Measurements from ENCODE around the gene FADS3.
A peak's percentile ranks its signal among the peaks of the same experiment; 100 is the strongest.

FADS3 gene

DNA sequence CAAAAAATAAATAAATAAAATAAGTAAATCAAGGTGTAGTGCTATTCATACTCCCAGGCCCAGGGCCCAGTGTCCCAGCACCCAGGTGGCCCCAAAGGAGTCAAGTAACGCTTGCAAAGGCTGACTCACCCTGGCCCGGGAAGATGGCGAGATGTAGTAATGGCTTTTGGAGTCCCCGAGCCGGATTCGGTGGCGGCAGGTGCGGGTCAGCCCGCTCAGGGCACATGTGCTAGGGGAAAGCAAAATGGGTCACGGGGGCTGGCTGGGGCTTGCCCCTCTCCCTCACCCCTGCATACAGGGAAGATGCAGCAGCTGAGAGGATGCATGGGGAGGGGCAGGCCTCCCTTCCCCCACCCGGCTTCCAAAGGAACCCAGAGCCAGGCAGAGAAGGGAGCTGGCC, 11.0 kb upstream of the FADS3 start:
- peaks cover 3% of the 10 kb centered on the region; the same call in 1 of the 2 replicates for H3K4me1 ChIP-seq
- TF ChIP-seq, protein P1, sequence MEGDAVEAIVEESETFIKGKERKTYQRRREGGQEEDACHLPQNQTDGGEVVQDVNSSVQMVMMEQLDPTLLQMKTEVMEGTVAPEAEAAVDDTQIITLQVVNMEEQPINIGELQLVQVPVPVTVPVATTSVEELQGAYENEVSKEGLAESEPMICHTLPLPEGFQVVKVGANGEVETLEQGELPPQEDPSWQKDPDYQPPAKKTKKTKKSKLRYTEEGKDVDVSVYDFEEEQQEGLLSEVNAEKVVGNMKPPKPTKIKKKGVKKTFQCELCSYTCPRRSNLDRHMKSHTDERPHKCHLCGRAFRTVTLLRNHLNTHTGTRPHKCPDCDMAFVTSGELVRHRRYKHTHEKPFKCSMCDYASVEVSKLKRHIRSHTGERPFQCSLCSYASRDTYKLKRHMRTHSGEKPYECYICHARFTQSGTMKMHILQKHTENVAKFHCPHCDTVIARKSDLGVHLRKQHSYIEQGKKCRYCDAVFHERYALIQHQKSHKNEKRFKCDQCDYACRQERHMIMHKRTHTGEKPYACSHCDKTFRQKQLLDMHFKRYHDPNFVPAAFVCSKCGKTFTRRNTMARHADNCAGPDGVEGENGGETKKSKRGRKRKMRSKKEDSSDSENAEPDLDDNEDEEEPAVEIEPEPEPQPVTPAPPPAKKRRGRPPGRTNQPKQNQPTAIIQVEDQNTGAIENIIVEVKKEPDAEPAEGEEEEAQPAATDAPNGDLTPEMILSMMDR (IDR thresholded peaks at IDR 0.05; ENCODE audit: low read depth, low read length), result no peak
- H3K9me3 ChIP-seq, result no peaks in the 10 kb centered on the region
- no peak overlapping the region for H3K4me3 ChIP-seq (ENCODE audit: low read depth, low read length)
- H3K36me3 ChIP-seq, result no peaks in the 10 kb centered on the region
- no peaks in the 10 kb centered on the region for H3K27me3 ChIP-seq
- no peak for DNase-seq

DNA sequence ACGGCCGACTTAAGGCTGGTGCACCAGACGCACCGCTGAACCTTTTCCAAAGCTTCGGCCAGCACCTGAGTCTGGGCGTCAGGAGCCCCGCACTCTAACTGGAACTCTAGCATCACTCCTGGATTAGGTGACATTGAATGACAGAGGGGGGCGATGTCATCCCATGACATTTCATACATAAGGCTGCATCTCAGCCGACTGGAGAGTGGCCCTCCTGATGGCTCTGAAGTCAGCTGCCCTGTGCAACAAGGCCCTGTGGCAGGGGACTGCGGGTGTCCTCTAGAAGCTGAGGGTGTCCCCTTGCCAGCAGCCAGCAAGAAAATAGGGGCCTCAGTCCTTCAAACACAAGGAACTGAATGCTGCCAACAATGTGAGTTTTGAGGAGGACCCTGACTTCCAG, 10.1 kb upstream of the FADS3 start:
- TF ChIP-seq, protein P1 (IDR thresholded peaks at IDR 0.05; ENCODE audit: low read depth, low read length), result no peak
- no peak overlapping the region for H3K4me3 ChIP-seq (ENCODE audit: low read depth, low read length)
- H3K9me3 ChIP-seq, result no peaks in the 10 kb centered on the region
- DNase-seq, result no peak
- H3K27me3 ChIP-seq, result no peaks in the 10 kb centered on the region
- no peaks in the 10 kb centered on the region for H3K36me3 ChIP-seq
- peaks cover 3% of the 10 kb centered on the region; the same call in 1 of the 2 replicates for H3K4me1 ChIP-seq

DNA sequence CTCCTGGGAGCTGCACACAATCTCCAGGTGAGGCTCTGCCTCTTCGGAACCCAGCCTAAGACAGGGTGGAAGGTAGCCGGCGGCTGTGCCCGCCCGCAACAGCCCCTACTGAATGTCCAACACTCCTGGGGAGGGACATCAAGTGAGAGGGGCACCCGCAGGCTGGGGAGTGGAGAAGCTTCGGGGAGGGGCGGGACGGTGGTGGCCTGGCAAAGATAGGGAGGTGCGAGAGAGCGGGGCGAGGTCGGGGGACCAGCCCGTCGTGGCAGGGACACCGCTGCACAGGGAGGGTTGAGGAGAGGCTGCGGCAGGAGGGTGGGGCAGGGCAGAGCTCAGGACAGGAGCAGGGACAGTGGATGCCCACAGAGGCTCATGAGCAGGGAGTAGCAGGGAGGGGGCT, 8.9 kb upstream of the FADS3 start:
- Histone ChIP-seq H3K9me3 (no peaks in the 10 kb centered on the region), H3K27me3 (no peaks in the 10 kb centered on the region), H3K4me3 (ENCODE audit: low read depth, low read length) (no peak overlapping the region), H3K36me3 (no peaks in the 10 kb centered on the region), H3K4me1 (peaks cover 3% of the 10 kb centered on the region; the same call in 1 of the 2 replicates)
- no peak for DNase-seq
- TF ChIP-seq, protein P1 (IDR thresholded peaks at IDR 0.05; ENCODE audit: low read depth, low read length), result no peak

DNA sequence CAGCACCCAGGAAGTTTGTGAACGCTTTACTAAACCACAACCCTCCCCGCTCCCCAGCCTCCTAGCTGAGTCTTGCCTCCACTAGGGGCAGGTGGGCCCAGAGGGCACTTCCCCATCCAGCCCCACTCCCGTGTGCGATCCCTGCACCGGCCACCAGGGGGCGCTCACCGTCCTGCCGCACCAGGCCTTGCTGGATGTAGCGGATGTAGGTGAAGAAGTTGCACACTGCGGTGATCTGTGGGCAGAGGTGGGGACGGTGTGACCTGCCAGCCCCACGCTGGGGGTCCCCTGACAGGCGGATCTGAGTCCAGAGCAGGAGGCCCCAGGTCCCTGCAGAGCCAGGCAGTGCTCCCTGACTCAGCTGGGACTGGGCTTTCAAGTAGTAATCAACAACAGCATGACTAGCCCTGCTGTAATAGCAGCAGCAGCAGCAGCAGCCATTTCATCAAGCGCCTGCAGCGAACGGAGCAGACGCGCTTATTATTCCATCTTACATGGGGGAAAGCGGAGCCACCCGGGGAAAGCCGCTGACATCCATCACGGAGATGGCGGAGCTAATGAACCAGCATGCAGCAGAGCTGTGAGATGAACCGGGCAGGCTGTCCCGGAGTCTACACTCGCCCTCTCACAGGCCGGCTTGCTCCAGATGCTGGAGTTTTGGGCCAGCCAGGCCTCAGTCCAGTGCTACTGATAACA, 7.9 kb upstream of the FADS3 start:
- TF ChIP-seq, protein P1 (IDR thresholded peaks at IDR 0.05; ENCODE audit: low read depth, low read length), result peak; percentile 86
- Histone ChIP-seq H3K36me3 (no peaks in the 10 kb centered on the region), H3K4me3 (ENCODE audit: low read depth, low read length) (no peak overlapping the region), H3K9me3 (no peaks in the 10 kb centered on the region), H3K27me3 (no peaks in the 10 kb centered on the region), H3K4me1 (peaks cover 3% of the 10 kb centered on the region; the same call in 1 of the 2 replicates)
- DNase-seq, result peak; percentile 78

DNA sequence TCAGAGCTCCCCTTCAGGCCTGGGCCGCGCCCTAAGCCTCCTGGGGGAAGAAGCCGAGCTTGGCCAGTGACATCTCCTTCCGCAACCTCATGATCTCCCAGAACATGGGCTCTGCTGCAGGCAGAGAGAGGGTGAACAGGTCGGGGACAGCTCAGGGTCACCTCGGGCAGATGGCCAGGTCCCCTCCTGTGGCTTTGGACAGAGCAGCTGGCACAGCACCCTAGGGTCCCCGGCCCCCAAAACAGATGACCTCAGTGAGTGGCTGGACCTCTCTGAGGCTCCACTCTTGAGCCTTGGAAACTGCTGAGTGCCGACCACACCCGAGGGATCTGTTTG, 6.9 kb upstream of the FADS3 start:
- TF ChIP-seq, protein P1 (IDR thresholded peaks at IDR 0.05; ENCODE audit: low read depth, low read length), result no peak
- peaks cover 3% of the 10 kb centered on the region; the same call in 1 of the 2 replicates for H3K4me1 ChIP-seq

DNA sequence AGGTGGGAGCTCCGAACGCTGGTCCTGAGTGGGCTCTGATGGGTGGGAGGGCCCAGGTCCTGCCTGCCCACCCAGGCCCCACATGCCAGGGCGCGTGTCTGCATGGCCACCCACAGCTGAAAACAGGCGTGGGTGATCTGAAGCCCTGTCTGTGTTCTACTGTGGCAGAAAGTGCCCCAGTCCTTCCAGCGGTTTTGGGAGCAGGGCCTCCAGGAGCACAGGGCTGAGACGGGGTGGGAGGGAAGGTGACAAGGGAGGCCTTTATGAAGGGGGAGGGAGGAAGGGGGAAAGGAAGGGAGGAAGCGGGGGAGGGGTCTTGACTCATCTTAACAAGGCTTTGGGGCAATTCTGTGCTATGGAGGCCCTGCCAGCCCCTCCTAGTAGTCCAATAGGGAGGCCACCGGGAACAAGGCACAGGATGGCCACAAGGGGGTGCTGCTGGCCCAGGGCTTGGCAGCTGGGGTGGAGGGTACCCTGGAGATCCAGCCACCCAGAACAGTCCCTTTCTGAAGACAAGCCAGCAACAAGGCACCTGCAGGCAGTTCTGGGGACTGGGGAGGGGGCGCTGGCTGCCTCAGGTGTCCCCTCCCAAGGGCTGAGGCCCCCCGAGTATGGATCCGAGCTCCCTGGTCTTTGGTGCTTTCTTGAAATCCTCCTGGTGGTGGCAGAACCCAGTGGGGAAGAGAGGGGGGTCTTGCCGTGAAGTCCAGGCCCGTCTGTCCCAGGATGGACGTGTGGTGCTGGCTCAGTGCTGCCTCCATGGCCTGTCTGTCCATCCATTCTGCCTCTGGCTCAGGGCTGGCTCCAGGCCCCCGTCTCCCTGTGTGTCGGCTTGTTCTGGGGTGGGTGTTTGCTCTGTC, 6.3 kb upstream of the FADS3 start:
- H3K9me3 ChIP-seq, result no peaks in the 10 kb centered on the region
- no peak overlapping the region for H3K4me3 ChIP-seq (ENCODE audit: low read depth, low read length)
- TF ChIP-seq, protein P1 (IDR thresholded peaks at IDR 0.05; ENCODE audit: low read depth, low read length), result peak; percentile 72
- H3K27me3 ChIP-seq, result no peaks in the 10 kb centered on the region
- H3K36me3 ChIP-seq, result no peaks in the 10 kb centered on the region
- peak; percentile 78 for DNase-seq
- peaks cover 3% of the 10 kb centered on the region; the same call in 1 of the 2 replicates for H3K4me1 ChIP-seq

More for the DNA sequence above, 6.9 kb upstream of the FADS3 start:
- H3K36me3 ChIP-seq, result no peaks in the 10 kb centered on the region
- no peaks in the 10 kb centered on the region for H3K9me3 ChIP-seq
- no peak overlapping the region for H3K4me3 ChIP-seq (ENCODE audit: low read depth, low read length)
- DNase-seq, result no peak
- no peaks in the 10 kb centered on the region for H3K27me3 ChIP-seq

Measured in BE2C (cell line).